ENCODE data around the gene C22orf23.

Gene C22orf23
- total RNA-seq, result 0.56 reads per million

DNA sequence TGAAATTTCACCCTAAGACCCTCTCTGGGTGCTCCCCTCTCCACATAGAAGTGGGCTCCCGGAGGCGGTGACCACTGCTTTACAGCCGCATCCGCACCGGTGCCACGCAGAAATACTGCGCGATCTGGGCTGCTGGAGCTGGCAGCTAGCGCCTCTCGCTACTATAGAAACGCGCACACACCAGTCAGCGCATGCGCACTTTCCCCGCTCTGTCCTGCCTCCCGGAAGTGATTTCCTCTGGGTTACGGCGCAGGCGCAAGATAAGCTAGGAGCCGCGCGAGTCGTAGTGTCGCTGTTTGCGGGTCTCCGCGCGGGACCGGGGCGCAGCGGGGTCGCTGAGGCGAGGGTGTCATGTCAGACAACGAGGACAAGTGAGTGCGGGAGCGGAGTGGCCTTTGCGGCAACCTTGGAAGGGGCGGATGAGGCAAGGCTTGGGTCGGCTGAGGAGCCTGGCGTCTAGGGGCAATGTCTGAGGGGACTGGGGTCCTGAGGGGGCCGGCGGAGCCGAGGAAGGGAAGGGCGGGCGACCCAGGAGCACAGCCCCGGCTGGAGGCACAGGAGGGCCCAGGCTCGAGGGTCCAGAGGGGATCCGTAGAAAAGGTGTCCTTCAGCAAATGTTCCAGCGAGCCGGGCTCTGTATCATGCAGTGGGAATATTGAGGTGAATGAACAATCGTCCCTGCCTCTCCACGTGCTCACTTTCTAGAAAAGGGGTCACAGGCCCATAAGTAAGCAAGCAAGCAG is at the start of gene C22orf23, which contains the start of gene POLR2F:
Gene C22orf23 (minus strand): TSS at position 165 of the 743 bp plus-strand sequence. CDS start 452 bp downstream, outside the sequence.
Gene POLR2F (plus strand): TSS at position 263 of the 743 bp plus-strand sequence. CDS start 89 bp downstream, at position 352.
- DNase-seq, result peak; percentile 98

DNA sequence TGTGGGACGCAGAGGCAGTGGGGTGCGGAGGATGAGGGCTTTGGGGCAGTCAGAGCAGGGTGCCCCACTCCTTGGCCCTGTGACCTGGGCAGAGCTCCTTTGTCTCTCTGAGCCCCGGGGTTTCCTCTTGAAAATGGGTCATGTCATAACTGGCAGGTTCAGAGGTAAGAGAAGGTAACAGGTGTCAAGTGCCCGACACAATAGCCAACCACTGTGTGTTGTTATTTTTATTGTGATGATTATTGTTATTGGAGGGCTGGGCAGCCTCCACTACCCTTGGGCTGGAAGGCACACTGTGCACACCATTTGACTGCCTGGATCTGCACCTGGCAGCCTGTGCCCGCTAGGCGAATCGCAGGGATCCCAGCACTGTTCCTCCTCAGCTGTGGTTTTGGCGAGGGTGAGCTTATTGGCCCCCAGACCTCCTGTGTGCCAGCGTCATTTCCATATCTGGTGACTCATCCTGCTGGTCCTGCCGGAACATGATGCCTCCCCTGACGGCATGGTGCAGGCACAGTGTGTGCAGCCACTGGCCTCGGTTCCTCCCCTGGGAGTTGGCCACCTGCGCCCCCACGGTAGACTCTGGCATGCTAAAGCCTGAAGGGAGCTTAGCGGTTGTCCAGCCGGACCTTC is 46.4 kb upstream of the C22orf23 start:
- no peak for DNase-seq

DNA sequence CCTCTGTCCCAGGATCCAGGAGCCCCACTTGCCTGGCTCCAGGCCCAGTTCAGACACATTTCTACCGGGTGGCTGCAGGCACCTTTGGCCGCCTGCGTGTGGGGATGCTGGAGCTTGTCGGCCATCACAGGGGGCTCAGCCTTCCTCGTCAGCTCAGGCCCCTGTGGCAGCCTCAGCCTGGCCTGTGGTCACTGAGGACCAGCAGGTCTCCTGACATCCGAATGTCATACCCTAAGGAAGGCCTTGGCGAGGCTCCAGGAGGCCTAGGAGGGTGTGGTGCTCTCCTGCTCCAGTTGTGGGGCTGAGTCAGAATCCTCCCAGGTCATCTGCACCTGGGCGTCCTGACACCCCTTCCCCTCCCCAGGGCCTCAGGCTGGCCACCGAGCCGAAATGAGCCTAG is 45.8 kb upstream of the C22orf23 start:
- DNase-seq, result no peak

DNA sequence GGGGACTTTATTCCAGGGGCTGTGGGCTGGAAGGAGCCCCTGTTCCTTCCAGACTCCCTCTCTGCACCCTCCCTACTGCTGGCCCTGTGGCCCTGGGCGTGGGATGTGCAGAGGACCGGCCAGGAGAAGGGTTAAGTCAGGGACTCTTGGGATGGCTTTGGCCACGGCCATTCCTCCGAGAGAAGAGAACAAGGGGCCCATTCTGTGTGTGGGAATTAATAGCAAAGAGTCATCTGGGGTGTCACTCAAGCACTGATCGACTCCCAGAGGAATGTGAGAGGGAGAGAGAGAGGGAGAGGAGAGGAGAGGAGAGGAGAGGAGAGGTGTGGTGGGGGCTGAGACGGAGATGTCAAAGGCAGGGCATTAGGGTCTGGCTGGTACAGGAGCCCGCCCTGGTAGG is 45.1 kb upstream of the C22orf23 start:
- DNase-seq, result no peak

DNA sequence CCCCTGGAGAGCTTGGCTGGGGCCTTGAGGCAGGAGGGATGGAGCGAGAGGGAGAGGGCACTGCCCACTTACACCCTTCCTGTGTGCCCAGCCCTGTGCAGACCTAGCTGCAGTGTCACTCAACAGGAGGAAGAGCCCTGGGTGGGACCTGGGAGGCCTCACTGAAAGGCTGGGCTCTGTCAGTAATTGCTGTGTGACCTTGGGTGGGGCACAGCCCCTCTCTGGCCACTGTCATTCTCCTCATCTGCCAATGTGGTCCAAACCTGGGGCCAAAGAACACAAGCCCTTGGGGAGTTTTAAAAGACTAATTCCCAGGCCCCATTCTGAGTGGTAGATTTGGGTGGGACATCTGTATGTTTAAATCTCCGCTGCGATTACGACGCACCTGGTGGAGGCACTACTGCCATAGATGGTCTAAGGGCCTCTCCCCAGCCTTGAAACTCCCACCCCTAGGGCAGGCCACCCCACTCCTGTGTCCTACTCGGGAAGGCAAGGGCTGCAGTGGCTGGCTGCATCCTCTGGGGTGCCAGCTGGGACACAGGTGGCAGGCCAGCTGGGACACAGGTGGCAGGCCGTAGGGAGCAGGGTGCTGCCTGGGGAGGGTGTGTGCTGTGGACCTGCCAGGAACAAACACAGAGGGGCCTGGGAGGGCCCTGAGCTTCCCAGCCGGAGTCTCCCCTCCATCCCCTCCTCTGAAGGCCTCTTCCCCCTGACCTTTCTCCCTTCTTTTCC is 43.3 kb upstream of the C22orf23 start:
- DNase-seq, result no peak

DNA sequence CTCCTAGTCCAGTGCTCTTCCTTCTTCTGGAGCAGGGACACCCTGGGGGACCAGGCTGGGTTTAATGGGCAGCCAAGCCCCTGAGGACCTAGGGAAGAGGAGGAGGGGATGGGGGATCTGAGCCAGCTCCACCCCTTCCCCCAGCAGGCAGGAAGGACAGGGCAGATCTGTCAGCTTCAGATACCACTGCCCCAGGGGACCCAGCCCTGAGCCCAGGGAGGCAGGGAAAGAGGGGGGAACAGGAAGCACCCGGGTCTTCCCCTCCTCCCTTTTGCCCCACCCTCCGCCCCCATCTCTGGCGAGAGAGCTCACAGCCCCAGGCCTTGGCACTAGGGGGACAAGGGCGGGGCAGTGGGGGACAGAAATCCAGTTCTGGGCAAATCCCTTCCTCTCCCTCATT is 42.7 kb upstream of the C22orf23 start:
- no peak for DNase-seq

DNA sequence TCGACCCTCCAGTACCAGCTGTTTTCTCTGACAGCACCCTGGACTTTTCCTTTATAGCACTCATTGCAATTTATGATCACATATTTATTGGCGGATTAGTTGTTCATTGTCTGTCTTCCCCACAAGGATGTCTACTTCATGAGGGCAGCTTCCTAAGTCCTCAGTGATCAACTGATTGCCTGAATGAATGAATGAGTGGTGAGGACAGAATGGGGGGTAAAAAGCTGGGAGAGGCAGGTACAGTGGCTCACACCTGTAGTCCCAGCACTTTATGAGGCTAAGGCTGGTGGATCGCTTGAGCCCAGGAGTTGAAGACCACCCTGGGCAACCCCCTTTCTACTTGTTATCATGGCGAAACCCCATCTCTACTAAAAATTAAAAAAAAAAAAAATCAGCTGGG is 42.1 kb upstream of the C22orf23 start:
- DNase-seq, result no peak

DNA sequence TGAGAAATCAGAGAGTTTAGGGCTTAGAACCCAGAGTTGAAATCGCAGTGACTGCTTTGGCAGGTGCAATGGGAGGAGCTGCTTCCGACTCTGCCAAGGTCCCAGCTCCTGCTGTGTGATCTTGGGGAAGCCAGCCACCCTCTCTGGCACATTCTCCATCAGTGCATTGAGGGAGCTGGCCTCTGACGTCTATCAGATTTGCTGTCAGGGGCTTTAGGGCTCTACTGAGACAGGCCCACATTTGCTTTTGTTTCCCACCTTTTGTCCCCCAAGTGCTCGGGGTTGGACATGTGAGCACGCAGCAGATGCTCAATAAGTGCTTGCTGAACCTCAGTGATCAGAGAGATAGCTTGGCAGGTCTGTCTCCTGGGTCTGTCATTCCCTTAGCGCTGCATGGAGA is 41.6 kb upstream of the C22orf23 start:
- no peak for DNase-seq

DNA sequence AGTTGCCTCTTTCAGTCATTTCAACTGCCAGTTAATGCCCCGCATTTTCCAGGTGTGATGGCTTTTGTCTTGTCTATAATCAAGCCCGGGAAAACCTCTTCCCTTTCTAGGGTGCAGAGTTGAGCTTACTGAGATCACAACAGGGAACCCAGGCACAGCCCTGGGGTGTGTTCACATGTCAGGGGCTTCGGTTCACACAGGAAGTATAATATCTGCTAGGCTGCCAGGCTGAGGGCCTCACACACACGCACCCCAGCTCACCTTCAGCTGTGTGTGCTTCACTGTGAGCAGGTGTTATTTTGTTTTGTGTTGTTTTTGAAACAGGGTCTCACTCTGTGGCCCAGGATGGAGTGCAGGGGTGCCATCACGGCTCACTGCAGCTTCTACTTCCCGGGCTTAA is 40.6 kb upstream of the C22orf23 start:
- no peak for DNase-seq

DNA sequence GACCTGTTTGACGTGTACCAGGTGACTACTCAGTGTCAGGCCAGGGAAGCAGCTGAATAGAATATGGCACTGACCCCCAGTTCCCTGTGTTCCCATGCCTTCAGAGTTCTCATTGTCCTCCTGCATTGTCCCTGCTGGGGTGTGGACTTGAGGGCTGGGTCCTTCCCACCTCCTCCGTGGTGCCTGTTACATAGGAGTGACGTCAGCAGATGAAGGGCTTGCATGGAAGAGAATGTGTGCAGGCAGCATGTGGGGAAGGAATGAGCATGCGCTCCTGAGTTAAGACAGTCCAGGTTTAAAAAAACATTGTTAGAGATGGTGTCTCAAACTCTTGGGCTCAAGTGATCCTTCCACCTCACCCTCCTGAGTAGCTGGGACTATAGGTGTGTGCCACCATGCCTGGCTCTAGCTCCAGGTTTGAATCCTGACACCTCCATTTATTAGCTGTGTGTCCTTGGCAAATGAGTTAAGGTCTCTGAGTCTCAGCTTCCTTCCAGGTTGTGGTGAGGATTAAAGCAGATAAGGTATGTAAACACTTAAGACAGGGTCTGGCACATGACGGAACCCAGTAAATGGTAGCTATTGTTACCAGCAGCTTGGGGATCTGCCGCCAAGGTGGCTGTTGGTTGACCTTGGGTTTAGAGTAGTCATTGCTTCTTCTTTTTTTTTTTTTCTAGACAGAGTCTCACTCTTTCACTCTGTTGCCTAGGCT is 38.5 kb upstream of the C22orf23 start:
- no peak for DNase-seq

DNA sequence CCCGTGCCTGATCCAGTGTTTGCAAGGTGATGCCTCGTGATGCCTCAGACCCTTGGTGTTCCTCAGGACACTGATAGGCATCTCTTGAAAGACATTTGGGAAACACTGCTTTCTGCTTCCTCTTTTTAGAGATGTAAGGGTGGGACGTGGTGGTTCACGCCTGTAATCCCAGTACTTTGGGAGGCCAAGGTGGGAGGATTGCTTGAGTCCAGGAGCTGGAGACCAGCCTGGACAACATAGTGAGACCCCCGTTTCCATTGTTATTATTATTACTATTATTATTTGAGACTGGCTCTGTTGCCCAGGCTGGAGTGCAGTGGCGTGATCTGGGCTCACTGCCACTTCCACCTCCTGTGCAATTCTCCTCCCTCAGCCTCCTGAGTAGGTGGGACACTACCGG is 37.5 kb upstream of the C22orf23 start:
- DNase-seq, result no peak

DNA sequence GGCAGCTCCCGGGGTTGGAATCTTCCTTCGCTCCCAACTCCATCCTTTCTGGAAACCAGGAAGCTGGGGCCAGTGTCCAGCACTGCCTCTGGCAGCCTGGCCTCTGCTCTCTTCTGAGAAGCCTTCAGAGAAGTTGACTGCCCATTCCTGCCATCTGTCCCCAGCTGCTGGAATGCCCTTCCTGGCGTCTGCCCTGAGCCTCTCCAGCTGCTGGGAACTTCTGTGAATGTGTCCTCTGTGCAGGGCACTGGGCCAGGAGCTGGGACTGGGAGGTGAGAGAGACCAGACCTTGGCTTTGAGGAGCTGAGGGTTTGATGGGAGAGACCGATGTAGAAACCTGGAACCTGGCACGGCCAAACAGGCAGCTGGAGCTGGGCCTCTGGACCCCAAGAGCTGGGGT is 36.9 kb upstream of the C22orf23 start:
- DNase-seq, result no peak

DNA sequence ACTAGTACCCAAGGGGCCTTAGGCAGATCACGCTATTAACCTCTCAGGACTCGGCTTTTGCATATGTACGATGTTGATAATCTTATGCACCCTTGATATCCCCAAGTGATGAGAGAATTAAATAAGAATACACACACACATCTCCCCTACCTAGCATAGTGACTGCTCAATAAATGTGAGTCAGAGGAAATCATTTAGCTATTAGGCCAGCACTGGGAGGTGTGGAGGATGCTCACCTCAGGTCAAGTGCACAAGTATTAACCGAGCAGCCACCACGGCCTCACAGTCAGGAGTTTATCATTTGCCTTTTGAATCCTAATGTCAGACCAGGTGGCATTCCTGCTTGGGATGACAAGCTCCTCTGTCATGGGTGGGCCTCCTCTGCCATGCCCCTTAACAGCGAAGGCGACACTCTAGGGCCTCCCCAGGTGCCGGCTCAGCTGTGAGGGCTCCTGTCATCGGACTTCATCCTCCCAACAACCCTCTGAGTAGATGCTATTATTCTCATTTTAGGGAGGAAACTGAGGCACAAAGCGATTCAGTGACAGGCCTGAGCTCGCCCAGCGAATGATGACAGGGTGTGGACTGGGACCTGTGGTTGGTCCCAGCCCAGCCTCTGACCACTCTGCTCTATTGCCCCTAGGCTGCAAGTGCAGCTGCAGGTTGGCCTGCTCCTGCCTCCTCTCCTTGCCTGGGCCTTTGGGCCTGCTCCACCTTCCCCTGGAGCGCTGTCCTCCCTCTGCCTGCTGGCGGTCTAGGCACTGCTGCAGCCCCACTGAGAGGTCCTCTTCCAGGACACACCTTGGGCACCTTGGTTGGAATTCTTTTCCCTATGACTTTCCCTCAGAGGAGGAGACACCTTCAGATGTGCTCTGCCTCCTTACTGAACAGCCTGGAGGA is 36.0 kb upstream of the C22orf23 start:
- no peak for DNase-seq

DNA sequence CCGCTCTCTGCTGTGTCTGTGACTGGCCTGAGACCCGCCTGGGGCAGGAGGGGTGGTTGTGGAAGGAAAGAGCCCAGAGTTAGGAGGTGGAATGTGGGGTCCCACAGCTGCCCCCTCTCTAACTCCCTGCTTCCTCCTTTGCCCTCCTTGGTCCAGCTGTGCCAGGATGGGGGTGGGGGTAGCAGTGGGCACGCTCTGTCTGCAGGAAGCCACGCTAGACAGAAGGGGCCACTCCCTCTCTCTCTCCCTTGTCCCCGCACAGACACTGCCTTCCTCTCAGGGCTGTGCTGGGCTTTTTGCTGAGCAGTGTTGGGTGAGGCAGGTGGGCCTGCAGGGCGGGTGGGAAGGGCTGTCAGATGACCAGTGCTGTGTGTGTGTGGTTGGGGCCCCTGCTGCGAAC is 33.0 kb upstream of the C22orf23 start:
- no peak for DNase-seq

DNA sequence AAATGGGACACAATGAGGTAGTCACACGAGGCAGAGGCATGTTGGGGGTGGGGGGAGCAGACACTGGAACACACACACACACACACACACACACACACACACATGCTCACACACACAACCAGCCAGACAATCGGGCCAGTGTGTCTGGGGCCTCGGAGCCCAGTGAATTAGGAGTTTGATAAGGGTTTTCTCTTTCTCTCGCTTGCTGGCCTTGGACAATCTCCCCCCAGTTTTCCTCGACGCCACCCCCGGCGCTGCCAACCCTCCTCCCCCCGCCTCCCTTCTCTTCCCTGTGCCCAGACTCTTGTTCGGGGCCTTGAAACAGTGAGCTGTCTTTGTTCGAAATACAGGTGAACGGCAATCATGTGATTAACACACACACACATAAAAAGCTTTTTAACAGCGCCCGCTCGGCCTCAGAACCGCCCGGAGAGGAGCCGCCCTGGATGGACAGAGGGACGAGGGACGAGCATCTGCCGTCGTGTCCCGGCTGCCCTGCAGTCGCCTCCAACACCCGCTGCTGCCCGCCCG is 32.4 kb upstream of the C22orf23 start:
- no peak for DNase-seq

DNA sequence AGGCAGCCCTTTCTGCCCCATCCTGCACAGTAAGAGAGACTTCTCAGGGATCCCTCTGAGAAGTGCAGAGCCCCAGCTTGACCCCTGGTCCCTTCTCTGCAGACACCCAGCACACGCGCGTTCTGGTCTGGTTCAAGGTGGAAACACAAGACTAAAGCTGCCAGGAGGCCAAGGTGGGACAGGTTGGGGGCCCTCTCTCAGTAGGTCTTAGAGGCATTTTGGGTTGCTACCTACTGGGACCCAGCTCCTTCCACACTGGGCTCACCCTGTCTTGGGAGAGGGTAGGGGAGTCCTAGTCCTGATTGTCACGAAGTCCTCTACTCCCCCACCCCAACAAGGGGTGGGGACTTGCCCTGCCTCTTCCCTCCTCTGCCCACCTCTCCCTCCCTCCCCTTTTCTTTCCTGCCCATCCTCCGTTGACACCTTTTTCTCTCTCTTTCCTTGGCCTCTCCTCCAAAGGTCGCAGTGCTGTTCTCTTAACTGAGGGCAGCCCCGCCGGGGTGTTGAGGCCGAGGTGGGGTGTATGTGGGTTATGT is 31.7 kb upstream of the C22orf23 start:
- DNase-seq, result no peak

DNA sequence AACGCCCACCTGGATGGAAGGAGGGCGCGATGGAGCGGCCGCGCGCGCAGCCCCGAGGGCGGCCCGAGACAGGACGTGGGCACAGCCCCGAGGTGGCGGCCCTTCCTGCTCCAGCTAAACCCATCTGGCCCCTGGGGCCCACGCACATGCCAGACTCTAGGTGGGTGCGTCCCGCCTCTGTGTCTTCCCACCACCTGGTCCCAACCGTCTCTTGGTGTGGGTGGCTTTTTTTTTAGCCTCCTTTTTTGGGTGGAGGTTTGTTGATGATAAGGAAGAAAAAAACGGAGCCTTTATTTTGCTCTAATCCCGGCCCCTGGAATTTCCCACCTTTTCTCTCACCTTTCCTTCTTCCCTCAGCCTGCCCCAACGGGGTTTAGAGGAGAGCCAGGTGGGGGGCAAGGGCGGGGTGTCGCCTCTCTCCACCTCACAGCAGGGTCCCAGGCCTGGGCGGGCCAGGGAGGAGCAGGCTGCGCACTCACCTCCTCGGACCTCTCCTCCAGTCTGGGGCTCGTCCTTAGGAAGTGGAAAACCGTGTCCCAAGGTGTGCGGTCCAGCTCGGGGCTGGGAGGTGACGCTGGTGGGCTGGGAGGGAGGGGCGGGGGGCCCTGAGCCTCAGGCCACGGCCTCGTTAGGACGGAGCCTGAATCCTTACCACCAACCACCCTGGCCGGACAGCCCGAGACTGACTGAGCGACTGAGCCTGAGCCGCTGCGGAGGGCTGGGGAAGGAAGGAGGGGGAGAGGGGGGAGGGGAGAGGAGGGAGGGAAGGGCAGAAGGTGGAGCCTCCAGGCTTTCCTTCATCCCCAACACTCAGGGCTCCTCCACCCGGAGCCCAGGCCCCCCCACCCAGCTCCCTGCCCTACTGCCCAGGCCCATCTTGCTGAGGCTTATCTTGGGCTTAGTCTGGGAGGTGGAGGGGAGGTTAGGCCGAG is 30.7 kb upstream of the C22orf23 start, which contains the start of gene SOX10:
Gene SOX10 (minus strand): TSS at position 696 of the 932 bp plus-strand sequence. CDS start 771 bp downstream, outside the sequence.
- no peak for DNase-seq

DNA sequence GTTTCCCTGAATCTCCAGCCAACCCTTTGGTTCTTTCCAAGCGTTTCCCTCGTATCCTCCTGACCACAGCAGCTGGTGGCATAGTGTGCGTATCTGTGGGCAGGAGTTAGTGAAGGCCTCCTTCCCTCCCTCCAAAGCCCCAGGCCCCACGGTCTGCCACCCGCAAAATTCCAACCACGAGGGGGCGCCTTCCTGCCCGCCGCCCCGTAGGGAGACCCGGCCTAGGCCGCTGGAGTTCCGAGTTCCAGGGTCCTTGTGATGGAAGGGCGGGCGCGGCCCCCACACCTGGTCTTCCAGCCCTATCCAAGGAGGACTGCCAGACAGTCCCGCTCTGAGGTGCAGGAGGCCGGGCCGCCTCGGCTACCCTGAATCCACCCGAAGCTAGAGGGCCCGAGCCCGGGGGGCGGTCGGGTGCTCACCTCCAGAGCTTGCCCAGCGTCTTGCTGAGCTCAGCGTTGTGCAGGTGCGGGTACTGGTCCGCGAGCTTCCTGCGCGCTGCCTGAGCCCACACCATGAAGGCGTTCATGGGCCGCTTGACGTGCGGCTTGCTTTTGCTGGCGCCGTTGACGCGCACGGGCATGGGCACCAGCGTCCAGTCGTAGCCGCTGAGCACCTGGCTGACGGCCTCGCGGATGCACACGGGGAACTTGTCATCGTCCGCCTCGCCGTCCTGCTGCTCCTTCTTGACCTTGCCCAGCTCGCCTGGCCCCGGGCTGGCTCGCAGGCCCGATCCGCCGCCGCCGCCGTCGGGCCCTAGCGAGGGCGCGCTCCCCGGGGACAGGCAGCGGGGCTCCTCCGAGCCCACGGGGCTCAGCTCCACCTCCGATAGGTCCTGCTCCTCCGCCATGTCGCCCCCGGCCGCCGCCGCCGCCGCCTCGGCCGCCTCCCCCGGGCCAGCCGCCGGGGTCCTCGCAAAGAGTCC is 29.8 kb upstream of the C22orf23 start:
- DNase-seq, result no peak
